ENCODE results near the gene ARMC8.

Gene ARMC8

GRCh38 chr3:138249636-138250035 lies 62.5 kb downstream of the ARMC8 start:
- DNase-seq: no peak

- DNase-seq: no peak
Observed at GRCh38 chr3:138253609-138254008, 66.5 kb downstream of the ARMC8 start.

GRCh38 chr3:138254216-138254615 lies 67.1 kb downstream of the ARMC8 start:
- DNase-seq: no peak

GRCh38 chr3:138256022-138256421 lies 68.9 kb downstream of the ARMC8 start:
- no peak for DNase-seq

GRCh38 chr3:138257986-138258385 lies 70.9 kb downstream of the ARMC8 start:
- no peak for DNase-seq

- no peak for DNase-seq
Observed at GRCh38 chr3:138259126-138259525, 72.0 kb downstream of the ARMC8 start.

GRCh38 chr3:138260611-138261010 lies 73.5 kb downstream of the ARMC8 start:
- no peak for DNase-seq

GRCh38 chr3:138263104-138263503 lies 76.0 kb downstream of the ARMC8 start:
- DNase-seq: no peak

- no peak for DNase-seq
Observed at GRCh38 chr3:138265745-138266144, 78.6 kb downstream of the ARMC8 start.

GRCh38 chr3:138267083-138267482 lies 80.0 kb downstream of the ARMC8 start:
- no peak for DNase-seq

- DNase-seq: no peak
Observed at GRCh38 chr3:138270245-138270644, 83.1 kb downstream of the ARMC8 start.

- no peak for DNase-seq
Observed at GRCh38 chr3:138271189-138271794, 84.2 kb downstream of the ARMC8 start.

GRCh38 chr3:138281561-138281960 lies 94.5 kb downstream of the ARMC8 start:
- no peak for DNase-seq

GRCh38 chr3:138282836-138283235 lies 95.7 kb downstream of the ARMC8 start:
- DNase-seq: no peak

- DNase-seq: no peak
Observed at GRCh38 chr3:138284079-138284478, 97.0 kb downstream of the ARMC8 start.

GRCh38 chr3:138284957-138285477 lies 97.9 kb downstream of the ARMC8 start:
- DNase-seq: no peak

GRCh38 chr3:138289260-138289659 lies 102.2 kb downstream of the ARMC8 start:
- DNase-seq: no peak

- DNase-seq: no peak
Observed at GRCh38 chr3:138289701-138290100, 102.6 kb downstream of the ARMC8 start.

GRCh38 chr3:138296639-138297038 lies 109.5 kb downstream of the ARMC8 start:
- no peak for DNase-seq

GRCh38 chr3:138297059-138297607 lies 110.0 kb downstream of the ARMC8 start:
- DNase-seq: no peak

- DNase-seq: no peak
Observed at GRCh38 chr3:138297876-138298275, 110.8 kb downstream of the ARMC8 start.

- DNase-seq: no peak
Observed at GRCh38 chr3:138300647-138301046, 113.5 kb downstream of the ARMC8 start.

- no peak for DNase-seq
Observed at GRCh38 chr3:138303474-138303873, 116.4 kb downstream of the ARMC8 start.

GRCh38 chr3:138307899-138308298 lies 120.8 kb downstream of the ARMC8 start:
- no peak for DNase-seq

GRCh38 chr3:138308783-138309182 lies 121.7 kb downstream of the ARMC8 start:
- no peak for DNase-seq
